ENCODE measurements around the gene ZNF76.

GRCh38 chr6:35251949-35252348 is 7.6 kb upstream of the ZNF76 start:
- TF ChIP-seq POLR2A (IDR thresholded peaks at IDR 0.05) (no peak), CTCF (IDR thresholded peaks at IDR 0.05) (no peak)
